HG02759 (cell line): Measurements from ENCODE around the gene PLCL2.

Experiments
- ATAC-seq: cut with Tn5 transposase; IDR thresholded peaks from one replicate; pipeline ENCODE4 v1.9.1; 2021; ENCODE audit warnings: mild to moderate bottlenecking, moderate library complexity; ENCODE audit not compliant: unreplicated experiment

Gene PLCL2

GRCh38 chr3:17137321-17137826, 252.6 kb downstream of the PLCL2 start:
- no peak for ATAC-seq

GRCh38 chr3:17138246-17139039, 253.7 kb downstream of the PLCL2 start:
- ATAC-seq, result no peak
